HEK293T (cell line): ENCODE results near the gene CACNA1C.

ENCODE experiments used
- FOXK2 ChIP-seq: fragments of 450-650 bp; IDR thresholded peaks from 2 replicates; pipeline ENCODE4 v1.6.1; 2016; ENCODE audit warnings: mild to moderate bottlenecking
- FOXM1 ChIP-seq: fragments of 450-650 bp; IDR thresholded peaks from 2 replicates; pipeline ENCODE4 v1.6.1; 2017; ENCODE audit warnings: mild to moderate bottlenecking, borderline replicate concordance
- HDGF ChIP-seq: fragments of 450-650 bp; IDR thresholded peaks from 2 replicates; pipeline ENCODE4 v1.6.1; 2017; ENCODE audit warnings: antibody characterized with exemption, borderline replicate concordance
- PKNOX1 ChIP-seq: fragments of 450-650 bp; IDR thresholded peaks from 2 replicates; pipeline ENCODE4 v1.6.1; 2016
- SP1 ChIP-seq: fragments of 450-650 bp; IDR thresholded peaks from 2 replicates; pipeline ENCODE4 v1.6.1; 2017
- SUZ12 ChIP-seq: fragments of 450-650 bp; IDR thresholded peaks from 2 replicates; pipeline ENCODE4 v1.6.1; 2016; ENCODE audit warnings: mild to moderate bottlenecking

- TF ChIP-seq HDGF (no peak), FOXK2 (no peak), FOXM1 (no peak), SUZ12 (no peak), PKNOX1 (no peak), SP1 (no peak)
These were observed 428.6 kb downstream of the CACNA1C start for GRCh38 chr12:2481346-2481745.
